Stimulated activated CD8-positive, alpha-beta memory T cell treated with anti-CD3 and anti-CD28 coated beads, Interleukin-12 subunit alpha, Interleukin-12 subunit beta, amount 100 ng/mL, for 24 hours (primary cell): ENCODE data around the gene TRAIP.
"Not testable (repeated sequence)": the region's sequence is repeated elsewhere in the genome, so short reads cannot be mapped to it uniquely, and the experiment has no call there.

Experiments used
- DNase-seq: peaks from one replicate; pipeline ENCODE4 v3.0.0-alpha.2; 2020; ENCODE audit errors: extremely low read depth

Gene TRAIP

GRCh38 chr3:49826016-49826415 lies 30.3 kb downstream of the TRAIP start:
- no peak for DNase-seq

- not testable (repeated sequence) for DNase-seq
Measured at GRCh38 chr3:49823131-49823530, 33.2 kb downstream of the TRAIP start.

- DNase-seq: no peak
Measured at GRCh38 chr3:49813497-49814174, 42.7 kb downstream of the TRAIP start, which contains the start of gene UBA7. TSS of gene UBA7 (minus strand) at chr3:49813953. CDS start at chr3:49813787, 166 bp downstream.

GRCh38 chr3:49812916-49813496 lies 43.4 kb downstream of the TRAIP start:
- DNase-seq: no peak

- DNase-seq: no peak
Measured at GRCh38 chr3:49807431-49808114, 48.8 kb downstream of the TRAIP start.

GRCh38 chr3:49806850-49807249 lies 49.5 kb downstream of the TRAIP start:
- no peak for DNase-seq

GRCh38 chr3:49805897-49806701 lies 50.3 kb downstream of the TRAIP start:
- no peak for DNase-seq

GRCh38 chr3:49805367-49805782 lies 51.0 kb downstream of the TRAIP start:
- DNase-seq: no peak

- DNase-seq: no peak
Measured at GRCh38 chr3:49804141-49805041, 52.0 kb downstream of the TRAIP start.

- no peak for DNase-seq
Measured at GRCh38 chr3:49803465-49804140, 52.8 kb downstream of the TRAIP start.

- peak; percentile 66 for DNase-seq
Measured at GRCh38 chr3:49802719-49803464, 53.5 kb downstream of the TRAIP start, which contains the start of gene INKA1. TSS of gene INKA1 (plus strand) at chr3:49803261. CDS start at chr3:49803393, 132 bp downstream.

GRCh38 chr3:49801160-49801559 lies 55.2 kb downstream of the TRAIP start:
- DNase-seq: no peak

- DNase-seq: no peak
Measured at GRCh38 chr3:49799761-49800160, 56.6 kb downstream of the TRAIP start, which contains the start of gene CDHR4. TSS of gene CDHR4 (minus strand) at chr3:49799873. CDS start at chr3:49799812, 61 bp downstream.

GRCh38 chr3:49799105-49799504 lies 57.3 kb downstream of the TRAIP start:
- DNase-seq: no peak

- no peak for DNase-seq
Measured at GRCh38 chr3:49794926-49795905, 61.1 kb downstream of the TRAIP start.

GRCh38 chr3:49794431-49794830 lies 61.9 kb downstream of the TRAIP start:
- no peak for DNase-seq

- no peak for DNase-seq
Measured at GRCh38 chr3:49793486-49794085, 62.8 kb downstream of the TRAIP start.
